DOHH2 (cell line): ENCODE results near the gene CDY2B.
"Not testable (repeated sequence)": the region's sequence is repeated elsewhere in the genome, so short reads cannot be mapped to it uniquely, and the experiment has no call there.

Source experiments
- CTCF ChIP-seq: fragments of 200-600 bp; sonication (generic); IDR thresholded peaks from one replicate; pipeline ENCODE4 v1.5.1; 2014; ENCODE audit warnings: antibody characterized with exemption, mild to moderate bottlenecking, low read depth, low read length; ENCODE audit not compliant: poor library complexity, severe bottlenecking
- EZH2phosphoT487 ChIP-seq: fragments of 200-600 bp; sonication (generic); IDR thresholded peaks from 2 replicates; pipeline ENCODE4 v1.6.1; 2017; ENCODE audit warnings: borderline replicate concordance, mild to moderate bottlenecking, antibody characterized with exemption, low read length, moderate library complexity, mixed read lengths

DNA sequence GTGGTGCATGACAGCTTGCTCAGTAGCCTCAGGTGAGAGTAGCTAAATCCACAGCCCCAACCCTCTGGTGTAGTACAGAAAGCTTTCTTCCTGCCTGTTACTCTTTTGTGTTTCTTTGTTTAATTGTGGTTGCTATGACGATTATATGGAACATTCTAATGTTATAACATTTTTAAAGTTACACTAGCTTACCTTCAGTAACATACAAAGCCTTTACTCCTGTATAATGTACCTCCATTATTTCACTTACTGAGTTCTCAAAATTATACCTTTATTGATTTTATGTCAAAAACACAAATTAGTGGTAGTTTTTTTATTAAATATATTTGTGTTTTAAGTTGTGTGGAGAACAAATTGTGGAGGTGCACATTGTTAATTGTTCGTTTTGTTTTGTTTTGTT, at the start of gene CDY2B:
- TF ChIP-seq CTCF, EZH2phosphoT487: not testable (repeated sequence)
